GM21526 (cell line): ENCODE measurements around the gene CEP350.
"Not testable (repeated sequence)": the region's sequence is repeated elsewhere in the genome, so short reads cannot be mapped to it uniquely, and the experiment has no call there.

Source experiments
- ATAC-seq: cut with Tn5 transposase; IDR thresholded peaks from one replicate; pipeline ENCODE4 v1.9.1; 2021; ENCODE audit warnings: moderate library complexity; ENCODE audit not compliant: unreplicated experiment, low FRiP score

The CEP350 gene

GRCh38 chr1:180112091-180112490 lies 157.5 kb downstream of the CEP350 start:
- ATAC-seq, result no peak

- no peak for ATAC-seq
Observed at GRCh38 chr1:180112984-180113647, 158.5 kb downstream of the CEP350 start.

GRCh38 chr1:180114396-180114945 lies 159.9 kb downstream of the CEP350 start:
- no peak for ATAC-seq

- ATAC-seq, result no peak
Observed at GRCh38 chr1:180116964-180117763, 162.6 kb downstream of the CEP350 start.

- no peak for ATAC-seq
Observed at GRCh38 chr1:180117764-180118116, 163.1 kb downstream of the CEP350 start.

GRCh38 chr1:180119837-180120236 lies 165.2 kb downstream of the CEP350 start:
- no peak for ATAC-seq

- ATAC-seq, result no peak
Observed at GRCh38 chr1:180123463-180123936, 168.9 kb downstream of the CEP350 start.

GRCh38 chr1:180130651-180131050 lies 176.0 kb downstream of the CEP350 start:
- ATAC-seq, result no peak

- ATAC-seq, result no peak
Observed at GRCh38 chr1:180131510-180131909, 176.9 kb downstream of the CEP350 start.

GRCh38 chr1:180133193-180133592 lies 178.6 kb downstream of the CEP350 start:
- ATAC-seq, result no peak

- not testable (repeated sequence) for ATAC-seq
Observed at GRCh38 chr1:180133688-180134087, 179.1 kb downstream of the CEP350 start.

GRCh38 chr1:180135535-180135934 lies 180.9 kb downstream of the CEP350 start:
- ATAC-seq, result no peak

GRCh38 chr1:180136331-180136967 lies 181.8 kb downstream of the CEP350 start:
- ATAC-seq, result no peak

GRCh38 chr1:180136968-180137356 lies 182.4 kb downstream of the CEP350 start:
- ATAC-seq, result no peak

GRCh38 chr1:180137776-180138175 lies 183.2 kb downstream of the CEP350 start:
- no peak for ATAC-seq

GRCh38 chr1:180141381-180141934 lies 186.8 kb downstream of the CEP350 start:
- ATAC-seq, result no peak

- no peak for ATAC-seq
Observed at GRCh38 chr1:180143359-180143758, 188.7 kb downstream of the CEP350 start.

- ATAC-seq, result no peak
Observed at GRCh38 chr1:180144659-180145357, 190.2 kb downstream of the CEP350 start.

- no peak for ATAC-seq
Observed at GRCh38 chr1:180145446-180145845, 190.8 kb downstream of the CEP350 start.

GRCh38 chr1:180150982-180151381 lies 196.4 kb downstream of the CEP350 start:
- ATAC-seq, result no peak
